Muscle of arm (tissue), 12 donors: ENCODE results near the gene KCNT2. TPM values are rescaled to one million over a fixed set of nuclear protein-coding genes. Genes with fewer than 3 reads are reported as not detected.
A peak's percentile ranks its signal among the peaks of the same experiment; 100 is the strongest.

ENCODE experiments used
- DNase-seq: peaks from one replicate; pipeline ENCODE4 v3.0.0-alpha.2; 2013
- polyA plus RNA-seq, 12 donors: library from polyadenylated mRNA; unstranded; fragments of 120-200 nt; gene quantifications; one replicate each; pipeline ENCODE4 v1.2.1, GENCODE V29; 2013; ENCODE audit not compliant: insufficient read length in 12 of 12

The KCNT2 gene
- polyA plus RNA-seq, 12 donors, result 5.0 to 10.8 (median 7.7) TPM; not detected in 1

- DNase-seq, result no peak
Measured at GRCh38 chr1:196401452-196401833, 206.8 kb downstream of the KCNT2 start.

- no peak for DNase-seq
Measured at GRCh38 chr1:196400478-196401451, 207.5 kb downstream of the KCNT2 start.

- DNase-seq, result no peak
Measured at GRCh38 chr1:196399713-196400112, 208.5 kb downstream of the KCNT2 start.

- DNase-seq, result no peak
Measured at GRCh38 chr1:196393742-196394141, 214.5 kb downstream of the KCNT2 start.

GRCh38 chr1:196393282-196393681 lies 215.0 kb downstream of the KCNT2 start:
- DNase-seq, result no peak

GRCh38 chr1:196387766-196388165 lies 220.5 kb downstream of the KCNT2 start:
- no peak for DNase-seq

- no peak for DNase-seq
Measured at GRCh38 chr1:196385109-196385508, 223.1 kb downstream of the KCNT2 start.

GRCh38 chr1:196382383-196382782 lies 225.9 kb downstream of the KCNT2 start:
- DNase-seq, result no peak

GRCh38 chr1:196381544-196381943 lies 226.7 kb downstream of the KCNT2 start:
- no peak for DNase-seq

GRCh38 chr1:196380316-196380715 lies 227.9 kb downstream of the KCNT2 start:
- DNase-seq, result peak; percentile 54

- no peak for DNase-seq
Measured at GRCh38 chr1:196377811-196378210, 230.4 kb downstream of the KCNT2 start.

GRCh38 chr1:196376630-196377328 lies 231.5 kb downstream of the KCNT2 start:
- DNase-seq, result no peak

GRCh38 chr1:196373798-196374197 lies 234.4 kb downstream of the KCNT2 start:
- DNase-seq, result no peak

GRCh38 chr1:196372896-196373536 lies 235.2 kb downstream of the KCNT2 start:
- DNase-seq, result no peak

- DNase-seq, result no peak
Measured at GRCh38 chr1:196367838-196368237, 240.4 kb downstream of the KCNT2 start.

GRCh38 chr1:196366817-196367495 lies 241.3 kb downstream of the KCNT2 start:
- DNase-seq, result no peak

- no peak for DNase-seq
Measured at GRCh38 chr1:196361112-196361714, 247.0 kb downstream of the KCNT2 start.

GRCh38 chr1:196357913-196358312 lies 250.3 kb downstream of the KCNT2 start:
- no peak for DNase-seq

GRCh38 chr1:196355206-196355786 lies 252.9 kb downstream of the KCNT2 start:
- peak; percentile 34 for DNase-seq

GRCh38 chr1:196344453-196344852 lies 263.8 kb downstream of the KCNT2 start:
- DNase-seq, result no peak

GRCh38 chr1:196324345-196324744 lies 283.9 kb downstream of the KCNT2 start:
- DNase-seq, result no peak
